ENCODE results near the gene MRGPRX3. TPM values are rescaled to one million over a fixed set of nuclear protein-coding genes. Genes with fewer than 3 reads are reported as not detected.

Gene MRGPRX3
- total and polyA plus RNA-seq, 5 experiments from 2014 or later: not detected

GRCh38 chr11:18172666-18173065, 40.3 kb downstream of the MRGPRX3 start, which contains the start of gene MRGPRX4:
TSS of gene MRGPRX4 (plus strand) at chr11:18172837. CDS start at chr11:18173257, 420 bp downstream.
- Mint-ChIP-seq H3K27ac (no peak within 1 kb of the TSS), H3K4me1 (no peaks in the 10 kb centered on the region), H3K36me3 (no peaks in the 10 kb centered on the region), H3K27me3 (peaks cover 14 to 38% (median 30%) of the 10 kb centered on the region in 5 donors), H3K4me3 (no peak within 1 kb of the TSS), H3K9me3 (no peaks in the 10 kb centered on the region)
- DNase-seq: no peak
- no peak for ATAC-seq
- POLR2A ChIA-PET: no interaction called here

DNA sequence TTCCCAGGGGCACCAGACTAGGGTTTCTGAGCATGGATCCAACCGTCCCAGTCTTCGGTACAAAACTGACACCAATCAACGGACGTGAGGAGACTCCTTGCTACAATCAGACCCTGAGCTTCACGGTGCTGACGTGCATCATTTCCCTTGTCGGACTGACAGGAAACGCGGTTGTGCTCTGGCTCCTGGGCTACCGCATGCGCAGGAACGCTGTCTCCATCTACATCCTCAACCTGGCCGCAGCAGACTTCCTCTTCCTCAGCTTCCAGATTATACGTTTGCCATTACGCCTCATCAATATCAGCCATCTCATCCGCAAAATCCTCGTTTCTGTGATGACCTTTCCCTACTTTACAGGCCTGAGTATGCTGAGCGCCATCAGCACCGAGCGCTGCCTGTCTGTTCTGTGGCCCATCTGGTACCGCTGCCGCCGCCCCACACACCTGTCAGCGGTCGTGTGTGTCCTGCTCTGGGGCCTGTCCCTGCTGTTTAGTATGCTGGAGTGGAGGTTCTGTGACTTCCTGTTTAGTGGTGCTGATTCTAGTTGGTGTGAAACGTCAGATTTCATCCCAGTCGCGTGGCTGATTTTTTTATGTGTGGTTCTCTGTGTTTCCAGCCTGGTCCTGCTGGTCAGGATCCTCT, 41.0 kb downstream of the MRGPRX3 start:
- POLR2A ChIA-PET: no interaction called here
- H3K4me1 Mint-ChIP-seq: no peaks in the 10 kb centered on the region
- H3K4me3 Mint-ChIP-seq: no peak overlapping the region
- no peaks in the 10 kb centered on the region for H3K36me3 Mint-ChIP-seq
- H3K27ac Mint-ChIP-seq: no peak overlapping the region
- no peaks in the 10 kb centered on the region for H3K9me3 Mint-ChIP-seq
- H3K27me3 Mint-ChIP-seq: peaks cover 14 to 44% (median 35%) of the 10 kb centered on the region in 5 donors
- DNase-seq (no peak), ATAC-seq (no peak)

Other genes with a start within 250 kb of the MRGPRX3 start
- gene SERGEF, start 119.5 kb upstream of the MRGPRX3 start, total RNA-seq: 10 to 100 TPM; 46.5 to 54.5 TPM
- 10 to 100 TPM; 61.8 to 70.3 (median 69.3) TPM for gene SERGEF, start 119.5 kb upstream of the MRGPRX3 start, polyA plus RNA-seq
- under 1 TPM; 0.52 to 0.74 TPM for gene TPH1, start 86.3 kb upstream of the MRGPRX3 start, total RNA-seq
- under 1 TPM in 1 of 3 donors, not detected in 2; 0.05 TPM for gene TPH1, start 86.3 kb upstream of the MRGPRX3 start, polyA plus RNA-seq
- 10 to 100 TPM; 18.7 to 20.3 TPM for gene SAAL1, start 26.5 kb upstream of the MRGPRX3 start, total RNA-seq
- gene SAAL1, start 26.5 kb upstream of the MRGPRX3 start, polyA plus RNA-seq: 10 to 100 TPM in 2 of 3 donors, 1 to 10 TPM in 1; 8.1 to 14.4 (median 13.1) TPM
- not detected for gene MRGPRX4, start 40.3 kb downstream of the MRGPRX3 start, total RNA-seq
- not detected for gene MRGPRX4, start 40.3 kb downstream of the MRGPRX3 start, polyA plus RNA-seq
- not detected for gene SAA4, start 104.2 kb downstream of the MRGPRX3 start, total RNA-seq
- not detected for gene SAA4, start 104.2 kb downstream of the MRGPRX3 start, polyA plus RNA-seq
- not detected for gene SAA2, start 116.1 kb downstream of the MRGPRX3 start, total RNA-seq
- not detected for gene SAA2, start 116.1 kb downstream of the MRGPRX3 start, polyA plus RNA-seq
- gene SAA1, start 133.7 kb downstream of the MRGPRX3 start, total RNA-seq: not detected
- gene SAA1, start 133.7 kb downstream of the MRGPRX3 start, polyA plus RNA-seq: not detected
- 10 to 100 TPM; 20.0 to 20.3 TPM for gene HPS5, start 189.6 kb downstream of the MRGPRX3 start, total RNA-seq
- gene HPS5, start 189.6 kb downstream of the MRGPRX3 start, polyA plus RNA-seq: 10 to 100 TPM; 11.6 to 12.2 (median 11.7) TPM
- gene GTF2H1, start 190.0 kb downstream of the MRGPRX3 start, total RNA-seq: 10 to 100 TPM; 40.8 to 48.6 TPM
- gene GTF2H1, start 190.0 kb downstream of the MRGPRX3 start, polyA plus RNA-seq: 10 to 100 TPM; 29.0 to 34.3 (median 29.0) TPM